GM06990 (cell line): ENCODE data around the gene XYLT2.

Experiments used
- DNase-seq: peaks from one replicate; pipeline ENCODE4 v3.0.0-alpha.2; 2011; ENCODE audit not compliant: insufficient read length; ENCODE audit errors: extremely low read depth
- H3K27me3 ChIP-seq: replicated peaks from 2 replicates; pipeline ENCODE4 v1.6.0; 2011; ENCODE audit warnings: low read length; ENCODE audit not compliant: control insufficient read depth, insufficient read depth
- H3K36me3 ChIP-seq: 2 replicates; pipeline ENCODE4 v1.5.1; 2011; ENCODE audit warnings: low read length; ENCODE audit not compliant: control insufficient read depth, insufficient read depth
- H3K4me3 ChIP-seq: replicated peaks from 2 replicates; pipeline ENCODE4 v1.5.1; 2011; ENCODE audit warnings: low read depth, mild to moderate bottlenecking, control low read depth, low read length
- TF ChIP-seq, protein P1 (sequence below): IDR thresholded peaks from 2 replicates; pipeline ENCODE4 v1.5.1; 2011; ENCODE audit warnings: low read length, control low read depth, mild to moderate bottlenecking, inconsistent platforms; ENCODE audit not compliant: insufficient read depth, poor library complexity, severe bottlenecking

The XYLT2 gene

DNA sequence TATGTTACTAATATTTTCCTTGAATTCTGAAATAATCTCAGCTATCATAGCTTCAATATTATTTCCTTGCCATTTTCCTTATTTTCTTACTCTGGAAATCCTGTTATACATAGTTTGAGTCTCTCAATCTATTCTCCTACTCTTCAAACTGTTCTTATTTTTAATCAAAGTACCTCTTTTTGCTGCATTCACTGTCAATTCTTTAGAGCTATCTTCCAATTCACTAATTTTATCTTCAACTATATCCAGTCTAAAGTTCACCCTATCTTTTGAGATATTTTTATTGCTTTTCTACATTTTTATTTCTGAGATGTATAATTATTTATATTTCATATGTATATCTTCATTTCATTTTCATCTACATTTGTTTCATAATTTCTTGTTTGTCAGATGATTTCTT is 7.3 kb upstream of the XYLT2 start:
- no peaks in the 10 kb centered on the region for H3K27me3 ChIP-seq
- no peak for DNase-seq
- H3K4me3 ChIP-seq, result no peak overlapping the region
- TF ChIP-seq, protein P1, sequence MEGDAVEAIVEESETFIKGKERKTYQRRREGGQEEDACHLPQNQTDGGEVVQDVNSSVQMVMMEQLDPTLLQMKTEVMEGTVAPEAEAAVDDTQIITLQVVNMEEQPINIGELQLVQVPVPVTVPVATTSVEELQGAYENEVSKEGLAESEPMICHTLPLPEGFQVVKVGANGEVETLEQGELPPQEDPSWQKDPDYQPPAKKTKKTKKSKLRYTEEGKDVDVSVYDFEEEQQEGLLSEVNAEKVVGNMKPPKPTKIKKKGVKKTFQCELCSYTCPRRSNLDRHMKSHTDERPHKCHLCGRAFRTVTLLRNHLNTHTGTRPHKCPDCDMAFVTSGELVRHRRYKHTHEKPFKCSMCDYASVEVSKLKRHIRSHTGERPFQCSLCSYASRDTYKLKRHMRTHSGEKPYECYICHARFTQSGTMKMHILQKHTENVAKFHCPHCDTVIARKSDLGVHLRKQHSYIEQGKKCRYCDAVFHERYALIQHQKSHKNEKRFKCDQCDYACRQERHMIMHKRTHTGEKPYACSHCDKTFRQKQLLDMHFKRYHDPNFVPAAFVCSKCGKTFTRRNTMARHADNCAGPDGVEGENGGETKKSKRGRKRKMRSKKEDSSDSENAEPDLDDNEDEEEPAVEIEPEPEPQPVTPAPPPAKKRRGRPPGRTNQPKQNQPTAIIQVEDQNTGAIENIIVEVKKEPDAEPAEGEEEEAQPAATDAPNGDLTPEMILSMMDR, result no peak
- no peaks in the 10 kb centered on the region for H3K36me3 ChIP-seq

DNA sequence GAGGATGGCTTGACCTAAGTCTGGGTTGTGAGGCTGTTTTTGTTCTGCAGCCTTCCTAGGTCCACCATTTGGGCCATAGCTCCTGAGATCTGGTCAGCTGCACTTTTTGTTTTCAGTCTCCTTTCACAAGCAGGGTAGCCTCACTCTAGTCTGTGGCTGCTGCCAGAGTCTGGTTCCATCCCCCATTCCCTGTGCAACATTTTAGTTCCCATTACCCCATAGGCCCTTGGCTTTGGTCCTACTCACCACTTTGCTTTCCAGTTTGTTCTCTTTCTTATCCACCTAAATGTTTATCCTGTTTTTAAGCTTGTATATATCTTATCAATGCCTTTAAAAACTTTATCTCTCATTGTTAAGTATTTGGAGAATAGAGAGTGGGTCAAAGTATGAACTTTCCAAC is 6.5 kb upstream of the XYLT2 start:
- Histone ChIP-seq H3K27me3 (no peaks in the 10 kb centered on the region), H3K4me3 (no peak overlapping the region), H3K36me3 (no peaks in the 10 kb centered on the region)
- DNase-seq, result no peak
- TF ChIP-seq, protein P1, result no peak

DNA sequence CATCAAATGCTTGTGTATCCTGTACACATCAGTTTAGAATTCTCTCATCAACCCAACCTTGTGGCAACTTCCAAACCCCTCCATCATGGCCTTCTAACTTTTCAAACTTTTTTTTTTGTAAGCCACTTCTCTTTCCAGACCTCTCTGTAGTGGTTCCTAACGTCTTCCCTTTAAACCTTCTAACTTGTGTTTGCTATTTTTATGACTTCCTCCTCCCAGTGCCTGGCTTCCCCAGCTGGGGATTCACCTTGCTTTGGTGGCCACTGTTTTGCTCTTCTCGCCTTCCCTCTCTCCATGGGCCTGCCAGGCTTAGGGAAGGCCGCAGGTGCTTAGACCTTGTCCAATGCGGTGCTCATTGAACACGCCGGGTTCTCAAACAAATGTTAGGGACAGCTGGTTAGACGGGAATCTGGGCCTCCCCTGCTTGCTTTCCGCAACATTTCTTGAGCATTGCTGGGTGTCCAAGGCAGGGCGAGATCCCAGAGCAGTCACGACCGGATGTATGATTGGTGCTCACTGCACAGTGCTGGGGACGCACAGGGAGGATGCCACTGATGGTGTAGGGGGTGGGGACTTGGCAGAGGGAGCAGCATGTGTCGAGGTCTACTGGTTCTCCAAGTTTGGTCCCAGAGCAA is 1.1 kb upstream of the XYLT2 start:
- Histone ChIP-seq H3K27me3 (no peaks in the 10 kb centered on the region), H3K4me3 (no peak overlapping the region), H3K36me3 (no peaks in the 10 kb centered on the region; the same call in 1 of the 2 replicates)
- DNase-seq, result no peak
- TF ChIP-seq, protein P1, result no peak

DNA sequence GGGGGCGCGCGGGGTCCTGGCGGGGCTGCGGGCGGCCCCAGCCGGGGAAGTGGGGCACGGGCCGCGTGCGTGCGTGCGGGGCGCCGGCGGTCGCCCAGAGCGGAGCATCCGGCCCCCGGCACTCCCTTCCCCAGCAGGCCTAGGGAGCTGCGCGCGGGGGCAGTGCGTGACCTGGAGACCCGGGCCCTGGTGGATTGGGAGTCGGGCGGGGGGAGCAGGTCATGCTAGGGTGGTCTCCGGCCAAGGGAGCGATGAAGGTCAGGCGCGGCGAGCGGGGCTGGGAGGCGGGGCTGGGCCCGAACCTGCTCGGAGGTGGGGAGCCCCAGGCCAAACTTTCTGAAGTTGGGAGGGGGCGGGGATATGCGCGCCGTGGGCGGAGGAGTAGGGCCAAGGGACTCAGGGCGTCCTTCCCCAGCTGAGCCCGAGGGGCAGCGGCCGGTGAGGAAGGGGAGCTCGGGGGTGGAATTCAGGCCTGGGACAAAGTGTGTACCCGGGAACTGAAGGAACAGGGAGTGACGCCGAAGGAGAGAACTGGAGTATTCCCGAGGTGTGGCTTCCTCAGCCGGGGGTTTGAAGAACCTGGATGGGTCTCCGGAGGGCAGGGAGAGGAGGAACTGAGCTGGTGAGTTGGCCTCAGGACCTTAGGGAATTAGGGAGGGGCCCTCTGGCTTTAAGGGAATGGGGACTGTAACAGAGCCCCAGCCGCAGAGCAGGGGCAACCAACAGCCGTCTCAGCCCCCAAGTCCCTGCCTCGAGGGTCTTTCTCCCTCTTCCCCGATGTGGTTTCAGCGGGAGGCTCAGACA is 589 bp downstream of the XYLT2 start:
- peak overlapping the region; percentile 82 for H3K4me3 ChIP-seq
- no peak for DNase-seq
- TF ChIP-seq, protein P1, result no peak
- H3K27me3 ChIP-seq, result no peaks in the 10 kb centered on the region
- H3K36me3 ChIP-seq, result no peaks in the 10 kb centered on the region; the same call in 1 of the 2 replicates

GRCh38 chr17:50347117-50347893 is 1.4 kb downstream of the XYLT2 start:
- H3K36me3 ChIP-seq, result no peaks in the 10 kb centered on the region; the same call in 1 of the 2 replicates
- H3K4me3 ChIP-seq, result peak overlapping the region; percentile 82
- DNase-seq, result no peak
- no peaks in the 10 kb centered on the region for H3K27me3 ChIP-seq
- TF ChIP-seq, protein P1, result no peak
